HG03520 (cell line): ENCODE results near the gene KIFAP3.
"Not testable (repeated sequence)": the region's sequence is repeated elsewhere in the genome, so short reads cannot be mapped to it uniquely, and the experiment has no call there.

Experiments
- ATAC-seq: cut with Tn5 transposase; IDR thresholded peaks from one replicate; pipeline ENCODE4 v1.9.1; 2021; ENCODE audit warnings: mild to moderate bottlenecking, moderate library complexity; ENCODE audit not compliant: unreplicated experiment

KIFAP3 gene

DNA sequence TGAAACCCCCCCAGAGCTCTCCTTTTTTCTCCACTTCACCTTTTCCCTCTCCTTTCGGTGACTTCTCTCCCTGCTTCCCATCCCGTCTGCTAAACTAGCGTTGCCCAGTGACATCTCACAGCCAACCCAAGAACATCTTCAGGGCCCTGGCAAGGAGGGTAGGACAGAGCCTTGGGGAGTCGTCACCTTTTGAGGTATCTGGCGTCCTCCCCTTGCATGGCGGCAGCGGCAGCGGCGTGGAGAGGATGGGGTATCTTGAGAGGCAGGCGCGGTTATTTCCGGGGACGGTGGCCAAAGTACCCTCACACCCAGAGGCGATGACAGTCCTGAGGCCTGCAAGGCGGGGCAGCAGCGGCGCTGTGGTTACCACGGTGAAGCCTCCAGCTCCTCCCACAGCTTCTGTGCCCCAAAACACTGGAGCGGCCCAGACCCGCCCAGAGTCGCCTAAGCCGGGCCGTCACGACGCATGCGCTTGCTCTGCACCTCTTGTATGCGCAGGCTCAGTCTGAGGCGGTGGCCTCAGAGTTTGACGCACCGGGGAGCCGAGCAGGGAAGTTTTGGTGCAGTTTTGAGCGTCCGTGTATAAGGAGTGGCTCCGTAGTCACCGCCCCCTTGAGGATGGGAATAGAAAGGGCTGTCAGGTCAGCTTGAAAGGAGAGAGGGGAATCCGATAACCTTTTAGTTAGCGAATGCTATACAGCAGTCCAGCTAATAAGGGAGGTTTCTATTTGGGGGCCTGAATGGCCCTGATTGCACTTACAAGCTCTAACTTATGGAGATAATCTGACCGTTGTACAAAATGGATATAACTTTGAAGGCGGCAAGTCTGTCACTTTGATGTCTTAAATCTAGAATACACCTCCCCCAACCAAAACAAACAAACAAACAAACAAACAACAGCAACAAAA lies at the start of gene KIFAP3:
Gene KIFAP3 (minus strand): TSS at position 446 of the 908 bp plus-strand sequence. CDS start 228 bp downstream, at position 218.
- peak; percentile 98 for ATAC-seq

DNA sequence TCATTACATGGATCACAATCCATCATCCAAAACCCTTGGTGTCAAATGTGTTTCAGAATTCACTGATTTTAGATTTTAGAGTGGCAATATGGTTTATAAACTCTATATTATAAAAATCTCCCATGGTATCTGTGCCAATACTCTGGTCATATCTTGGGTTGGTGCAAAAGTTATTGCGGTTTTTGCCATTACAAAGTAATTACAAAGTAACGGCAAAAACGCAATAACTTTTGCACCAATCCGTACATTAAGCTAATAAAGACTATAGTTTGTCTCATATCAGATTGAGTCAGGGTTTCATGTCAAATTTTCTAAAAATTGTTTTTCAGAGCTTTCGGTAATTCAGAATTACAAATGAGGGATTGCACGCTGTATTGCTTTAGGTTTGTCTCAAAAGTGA lies 47.9 kb upstream of the KIFAP3 start:
- no peak for ATAC-seq

DNA sequence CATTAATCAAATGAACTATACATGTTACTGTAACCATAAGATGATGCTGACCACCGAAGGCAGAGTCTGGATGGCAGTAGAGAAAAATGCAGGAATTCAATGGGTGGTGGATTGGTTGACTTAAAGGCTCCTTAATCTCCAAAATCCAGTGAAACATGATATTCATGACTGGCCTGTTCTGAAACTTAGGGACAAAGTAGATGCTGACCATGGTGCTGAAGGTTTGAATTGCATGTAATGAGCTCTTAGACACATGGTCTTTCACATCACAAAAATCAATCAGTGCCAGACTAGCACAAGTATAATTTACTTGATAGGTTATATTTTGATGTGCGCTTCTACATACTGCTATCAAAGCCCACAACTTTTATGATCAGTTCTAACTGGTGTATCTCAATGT lies 40.4 kb upstream of the KIFAP3 start:
- ATAC-seq, result no peak

DNA sequence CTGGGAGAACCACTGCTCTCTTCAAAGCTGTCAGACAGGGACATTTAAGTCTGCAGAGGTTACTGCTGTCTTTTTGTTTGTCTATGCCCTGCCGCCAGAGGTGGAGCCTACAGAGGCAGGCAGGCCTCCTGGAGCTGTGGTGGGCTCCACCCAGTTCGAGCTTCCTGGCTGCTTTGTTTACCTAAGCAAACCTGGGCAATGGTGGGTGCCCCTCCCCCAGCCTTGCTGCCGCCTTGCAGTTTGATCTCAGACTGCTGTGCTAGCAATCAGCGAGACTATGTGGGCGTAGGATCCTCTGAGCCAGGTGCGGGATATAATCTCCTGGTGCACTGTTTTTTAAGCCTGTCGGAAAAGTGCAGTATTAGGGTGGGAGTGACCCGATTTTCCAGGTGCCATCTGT lies 38.6 kb upstream of the KIFAP3 start:
- not testable (repeated sequence) for ATAC-seq

DNA sequence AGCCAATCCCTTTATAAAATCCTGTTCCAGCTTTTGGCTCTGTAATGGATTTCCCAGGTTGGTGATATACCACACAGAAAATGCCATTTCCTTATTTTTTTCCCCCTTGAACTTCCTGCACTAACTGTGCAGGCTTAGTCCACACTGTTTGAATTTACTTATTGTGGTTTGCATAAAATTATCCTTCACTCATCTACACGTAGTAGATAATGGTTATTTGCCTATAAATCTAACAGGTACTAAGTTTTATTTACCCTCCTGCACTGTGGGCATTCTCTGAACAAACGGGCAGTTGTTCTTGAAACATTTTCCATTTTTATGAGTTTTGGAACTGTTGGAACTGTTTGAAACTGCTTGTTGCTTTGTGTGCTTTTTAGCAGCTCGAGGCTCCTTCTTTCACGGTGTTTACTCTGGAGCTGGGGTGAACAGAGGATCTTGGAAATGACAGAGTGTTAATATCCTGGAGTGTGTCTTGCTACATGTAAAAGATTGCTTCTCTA lies 23.0 kb upstream of the KIFAP3 start:
- no peak for ATAC-seq

DNA sequence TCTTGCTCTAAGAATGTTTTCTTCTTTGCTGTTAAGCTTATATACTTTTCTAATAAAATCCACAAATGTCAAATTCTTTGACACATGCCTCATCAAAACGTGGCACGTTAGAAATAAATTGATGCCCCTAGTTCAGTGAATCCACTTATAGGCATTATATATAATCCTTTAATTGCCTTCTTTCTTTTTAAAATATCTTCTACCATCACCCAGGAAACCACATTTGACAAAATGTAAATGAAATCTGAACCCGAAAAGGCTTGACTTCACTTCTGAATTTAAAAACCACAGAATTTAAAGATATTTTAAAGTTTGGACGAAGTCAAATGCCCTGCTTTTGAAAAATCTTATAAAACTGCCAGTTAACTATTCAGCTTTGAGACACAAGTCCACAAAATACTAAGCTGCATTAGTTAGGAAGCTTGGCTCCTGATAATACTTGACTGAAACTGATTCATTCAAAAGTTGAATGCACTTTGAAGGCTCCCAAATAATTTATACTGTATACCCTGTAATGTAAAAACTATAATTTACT lies 22.4 kb upstream of the KIFAP3 start:
- no peak for ATAC-seq

DNA sequence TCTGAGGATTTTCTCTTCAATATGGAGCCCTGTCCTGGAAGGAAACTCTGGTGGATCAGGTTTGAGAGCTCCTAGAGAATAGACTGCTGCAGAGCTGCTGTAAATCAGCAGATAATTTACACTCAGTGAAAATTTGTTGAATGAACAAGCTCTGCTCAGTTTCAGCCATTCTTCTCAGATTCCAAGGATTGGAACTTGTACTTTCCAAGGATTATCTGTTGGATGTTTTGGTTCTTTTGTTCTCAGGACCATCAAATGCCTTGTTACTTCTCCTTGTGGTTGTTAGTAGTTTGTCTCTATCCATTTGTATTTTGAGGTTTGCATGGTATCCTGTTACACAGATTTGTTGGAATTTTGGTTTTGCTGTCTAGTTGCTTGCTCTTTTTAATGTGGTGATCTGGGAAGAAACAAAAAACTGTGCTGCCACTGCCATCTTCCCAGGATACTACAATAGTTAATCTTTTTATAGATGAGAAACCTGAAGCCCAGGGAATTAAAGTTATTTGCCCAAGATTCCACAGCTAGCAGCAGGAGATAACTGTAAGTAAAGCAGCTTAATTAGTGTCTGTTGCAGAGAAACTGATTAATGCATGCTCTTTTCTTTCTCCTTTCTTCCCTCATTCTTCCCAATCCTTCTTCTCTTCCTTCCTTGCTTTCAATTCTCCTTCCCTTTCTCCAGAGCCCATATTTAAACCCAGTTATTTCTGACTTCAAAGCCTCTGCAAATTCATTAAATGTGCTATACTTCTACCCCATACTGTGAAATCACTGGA lies 21.7 kb upstream of the KIFAP3 start:
- ATAC-seq, result no peak

DNA sequence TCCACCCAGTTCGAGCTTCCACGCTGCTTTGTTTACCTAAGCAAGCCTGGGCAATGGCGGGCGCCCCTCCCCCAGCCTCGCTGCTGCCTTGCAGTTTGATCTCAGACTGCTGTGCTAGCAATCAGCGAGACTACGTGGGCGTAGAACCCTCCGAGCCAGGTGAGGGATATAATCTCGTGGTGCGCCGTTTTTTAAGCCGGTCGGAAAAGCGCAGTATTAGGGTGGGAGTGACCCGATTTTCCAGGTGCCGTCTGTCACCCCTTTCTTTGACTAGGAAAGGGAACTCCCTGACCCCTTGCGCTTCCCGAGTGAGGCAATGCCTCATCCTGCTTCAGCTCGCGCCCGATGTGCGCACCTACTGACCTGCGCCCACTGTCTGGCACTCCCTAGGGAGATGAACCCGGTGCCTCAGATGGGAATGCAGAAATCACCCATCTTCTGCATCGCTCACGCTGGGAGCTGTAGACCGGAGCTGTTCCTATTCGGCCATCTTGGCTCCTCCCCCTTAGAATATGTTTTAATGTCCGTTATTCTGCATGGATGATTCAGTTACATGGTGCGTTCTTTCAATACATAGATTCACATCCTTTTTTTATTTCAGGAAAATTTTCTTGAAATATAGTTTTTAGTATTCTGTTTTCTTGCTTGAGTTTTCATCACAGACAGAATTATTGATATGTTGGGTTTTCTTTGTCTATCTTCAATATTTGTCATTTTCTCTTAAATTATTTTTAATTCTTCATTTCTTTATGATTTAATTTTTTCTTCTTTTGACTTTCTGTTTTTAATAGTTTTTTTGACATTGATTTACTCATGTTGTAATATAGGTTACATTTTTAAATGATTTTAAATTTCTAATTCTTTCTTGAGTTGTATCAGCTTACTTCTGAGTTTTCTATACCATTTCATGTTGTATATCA lies 20.5 kb upstream of the KIFAP3 start:
- ATAC-seq, result not testable (repeated sequence)

DNA sequence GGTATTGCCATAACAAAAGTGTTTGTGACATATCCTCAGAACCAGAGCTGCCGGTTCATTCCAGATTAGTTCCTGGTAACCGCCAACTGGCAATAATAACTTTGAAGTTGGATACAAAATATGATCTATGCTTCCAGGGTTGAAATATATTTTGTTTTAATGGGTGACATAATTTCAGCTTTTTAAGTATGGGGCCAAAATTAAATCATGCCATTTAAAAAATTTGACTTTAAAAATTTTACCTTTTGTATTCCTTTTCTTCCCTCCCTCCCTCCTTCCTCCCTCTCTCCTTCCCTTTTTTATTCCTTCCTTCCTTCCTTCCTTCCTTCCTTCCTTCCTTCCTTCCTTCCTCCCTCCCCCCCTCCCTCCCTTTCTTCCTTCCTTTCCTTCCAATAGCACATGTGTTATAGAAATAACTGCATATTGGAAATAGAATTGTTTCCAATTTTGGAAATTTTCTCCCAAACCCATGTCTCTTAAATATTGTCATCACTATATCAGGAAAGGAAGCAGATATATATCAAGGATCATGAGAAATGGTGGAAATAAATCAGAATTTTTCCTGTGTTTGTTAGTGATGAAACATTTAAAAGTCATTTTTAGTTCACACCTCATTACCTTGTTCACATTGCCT lies 12.0 kb upstream of the KIFAP3 start:
- ATAC-seq, result no peak

DNA sequence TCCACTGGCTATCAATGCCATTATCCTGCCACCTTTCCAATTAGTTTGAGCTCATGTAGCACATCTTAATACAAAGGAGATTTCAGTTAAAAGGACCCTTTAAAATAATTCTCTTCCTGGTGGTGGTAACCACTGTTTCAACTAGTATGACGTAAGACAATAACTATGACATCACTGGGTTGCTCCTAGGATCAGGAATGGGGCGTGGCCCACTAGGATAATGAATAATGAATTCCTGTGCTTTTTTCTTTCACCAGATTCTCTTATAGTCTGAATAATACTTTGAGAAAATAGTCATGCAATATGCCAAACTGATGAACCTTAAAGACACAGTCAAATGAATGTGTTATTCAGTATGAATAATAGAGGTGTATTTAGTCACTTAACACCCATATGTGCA lies 10.6 kb upstream of the KIFAP3 start:
- ATAC-seq, result no peak

DNA sequence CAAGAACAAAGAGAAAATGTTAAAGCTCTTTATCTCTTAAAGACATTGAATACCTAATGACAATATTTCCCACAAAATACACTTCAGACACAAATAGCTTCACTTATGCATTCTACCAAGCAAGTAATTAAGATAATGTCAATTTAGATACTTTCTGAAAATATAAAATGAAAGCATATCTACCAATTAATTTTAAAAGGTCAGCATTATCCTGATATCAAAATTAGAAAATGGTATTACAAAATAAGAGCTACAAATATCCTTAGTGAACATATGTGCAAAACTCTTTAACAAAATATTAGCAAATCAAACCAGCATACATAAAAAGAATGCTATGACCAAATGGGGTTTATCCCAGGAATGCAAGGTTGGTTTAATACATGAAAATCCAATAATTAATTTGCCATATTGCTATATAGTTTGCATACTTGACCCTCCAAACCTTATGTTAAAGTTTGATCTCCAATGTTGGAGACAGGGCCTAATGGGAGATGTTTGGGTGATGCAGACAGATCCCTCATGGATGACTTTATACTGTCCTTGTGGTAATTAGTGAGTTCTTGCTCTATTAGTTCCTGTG lies 4.2 kb upstream of the KIFAP3 start:
- no peak for ATAC-seq

DNA sequence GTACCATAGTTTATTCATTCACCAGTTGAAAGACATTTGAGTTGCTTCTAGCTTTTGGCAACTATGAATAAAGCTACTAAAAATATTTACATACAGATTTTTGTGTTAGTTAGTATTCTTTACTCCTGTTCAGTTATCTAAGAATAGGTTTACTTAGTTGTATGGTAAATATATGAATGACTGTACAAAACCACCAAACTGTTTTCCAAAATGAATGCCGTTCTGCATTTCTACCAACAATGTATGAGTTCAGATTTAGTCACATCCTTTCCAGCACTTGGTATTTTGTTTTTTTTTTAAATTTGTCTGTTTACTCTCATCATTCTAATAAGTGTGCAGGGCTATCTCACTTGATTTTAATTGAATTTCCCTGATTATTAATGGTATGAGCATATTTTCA lies 3.4 kb upstream of the KIFAP3 start:
- no peak for ATAC-seq

DNA sequence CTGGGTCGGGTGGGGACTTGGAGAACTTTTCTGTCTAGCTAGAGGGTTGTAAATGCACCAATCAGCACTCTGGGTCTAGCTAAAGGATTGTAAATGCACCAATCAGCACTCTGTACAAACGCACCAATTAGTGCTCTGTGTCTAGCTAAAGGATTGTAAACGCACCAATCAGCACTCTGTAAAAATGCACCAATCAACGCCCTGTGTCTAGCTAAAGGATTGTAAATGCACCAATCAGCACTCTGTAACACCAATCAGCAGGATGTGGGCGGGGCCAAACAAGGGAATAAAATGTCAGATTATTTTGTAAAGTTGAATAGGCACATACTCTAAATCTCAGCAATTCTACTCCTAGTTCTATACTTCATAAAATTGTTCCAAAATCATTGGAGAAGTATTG lies 2.5 kb upstream of the KIFAP3 start:
- not testable (repeated sequence) for ATAC-seq

DNA sequence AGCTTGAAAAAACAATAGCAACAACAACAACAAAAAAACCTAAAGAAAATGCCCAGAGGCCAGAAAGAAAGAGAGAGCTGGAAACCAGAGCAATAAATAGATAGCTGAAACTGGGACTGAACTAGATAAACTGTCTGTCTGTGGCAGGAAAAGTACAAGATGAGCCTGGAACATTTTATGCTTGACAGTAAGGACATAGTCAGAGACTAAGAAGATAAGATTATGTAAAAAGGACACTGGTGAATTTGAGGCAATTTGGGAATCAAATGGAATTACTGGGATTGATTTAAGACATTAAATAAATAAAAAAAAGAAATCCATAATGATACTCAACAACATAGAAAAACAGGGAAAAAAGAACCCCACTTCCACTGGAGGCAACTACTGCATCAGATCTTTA lies 1.7 kb upstream of the KIFAP3 start:
- no peak for ATAC-seq

DNA sequence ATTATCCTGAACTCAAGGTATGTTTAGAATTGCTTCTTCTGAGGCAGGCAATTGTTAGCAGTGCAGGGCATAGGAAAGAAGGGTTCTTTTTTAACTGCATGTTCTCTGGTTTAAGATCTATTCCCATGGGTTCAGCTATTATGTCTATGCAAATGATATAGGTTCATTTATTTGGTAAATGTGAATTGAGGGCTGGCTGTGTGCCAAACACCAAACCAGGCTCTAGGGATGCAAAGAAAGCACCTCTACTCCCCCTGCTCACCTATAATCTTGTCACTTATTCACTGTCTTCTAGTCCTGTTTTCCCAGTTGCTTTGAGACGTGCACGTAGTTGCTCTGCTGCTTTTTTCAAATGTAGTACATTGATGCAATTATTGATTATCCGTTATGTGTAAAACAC lies 691 bp upstream of the KIFAP3 start:
- ATAC-seq, result no peak

DNA sequence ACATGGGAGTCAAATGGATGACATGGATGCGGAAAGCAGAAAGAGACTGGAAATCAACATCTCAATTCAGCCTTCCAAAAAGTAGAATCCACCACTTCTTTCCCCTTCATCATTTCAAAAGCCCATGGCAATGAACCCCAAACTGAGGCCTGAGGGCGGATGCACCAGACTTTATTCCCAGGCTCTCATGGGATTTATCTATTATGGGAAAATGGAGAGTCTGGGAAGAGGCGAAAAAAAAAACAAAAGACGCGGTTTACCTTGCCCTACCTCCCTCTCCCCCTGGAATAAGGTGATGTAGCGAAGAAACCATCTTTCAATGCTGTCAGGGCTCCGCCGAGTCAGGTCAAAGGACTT lies 624 bp downstream of the KIFAP3 start:
- no peak for ATAC-seq

DNA sequence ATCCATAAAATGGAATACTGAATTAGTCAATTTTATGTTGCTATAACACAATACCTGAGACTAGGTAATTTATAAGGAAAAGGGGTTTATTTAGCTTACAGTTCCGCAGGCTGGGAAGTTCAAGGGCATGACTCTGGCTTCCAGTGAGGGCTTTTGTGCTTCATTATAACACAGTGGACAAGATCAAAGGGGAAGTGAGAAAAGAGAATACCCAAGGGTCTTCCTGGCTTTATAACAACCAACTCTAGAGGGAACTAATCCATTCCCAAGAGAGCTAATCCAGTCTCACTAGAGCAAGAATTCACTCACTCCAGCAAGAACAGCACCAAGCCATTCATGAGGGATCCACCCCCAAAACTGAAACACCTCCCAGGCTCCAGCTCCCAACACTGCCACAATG lies 3.1 kb downstream of the KIFAP3 start:
- ATAC-seq, result no peak

DNA sequence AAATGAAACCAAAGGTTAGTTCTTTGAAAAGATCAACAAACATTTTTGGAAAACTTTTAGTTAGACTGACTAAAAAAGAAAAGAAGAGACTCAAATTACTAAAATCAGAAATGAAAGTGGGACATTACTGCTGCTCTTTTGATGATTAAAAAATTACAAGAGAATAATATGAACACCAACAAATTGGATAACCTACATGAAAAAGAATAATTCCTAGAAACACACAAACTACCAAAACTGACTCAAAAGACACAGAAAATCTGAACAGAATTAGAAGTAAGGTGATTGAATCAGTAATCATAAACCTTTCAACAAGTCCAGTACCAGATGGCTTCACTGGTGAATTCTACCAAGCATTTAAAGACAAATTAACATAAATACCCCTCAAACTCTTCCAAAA lies 5.6 kb downstream of the KIFAP3 start:
- ATAC-seq, result no peak

DNA sequence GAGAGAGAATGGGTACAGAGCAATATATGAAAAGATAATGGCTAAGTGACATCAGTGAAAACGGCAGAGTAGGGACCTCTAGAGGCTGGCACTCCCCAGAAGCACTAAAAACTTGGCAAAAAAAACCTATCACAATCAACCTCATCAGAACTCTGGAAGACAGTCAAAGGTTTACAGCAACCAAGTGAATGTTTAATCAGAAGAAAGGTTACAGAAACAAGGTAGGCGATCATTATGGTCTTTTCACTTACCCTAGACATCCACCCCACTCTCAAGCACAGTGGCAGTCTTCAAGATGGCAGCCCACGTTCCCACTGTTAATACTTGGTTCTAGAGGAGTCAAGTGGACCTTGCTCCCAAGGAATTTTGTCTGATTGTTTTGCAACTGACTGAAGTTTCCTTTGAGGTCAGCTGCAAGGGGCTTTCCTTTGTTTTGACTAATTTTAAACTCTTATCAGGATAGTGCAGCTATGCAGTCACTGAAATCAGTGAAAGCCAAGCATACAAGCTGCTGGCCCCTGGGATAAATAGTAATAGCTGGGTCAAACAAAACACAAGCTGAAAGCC lies 7.2 kb downstream of the KIFAP3 start:
- no peak for ATAC-seq
